A549 treated with Mapracorat at 1 μM for 4 hours (cell line): ENCODE measurements around the gene CFTR. TPM values are rescaled to one million over a fixed set of nuclear protein-coding genes. Genes with fewer than 3 reads are reported as not detected.

Source experiments
- total RNA-seq: library from RNA; stranded (reverse); fragments of 200-300 nt; extraction: Qiagen RNA extraction; gene quantifications from 5 replicates; pipeline ENCODE4 v1.2.3, GENCODE V29; 2022

Gene CFTR
- total RNA-seq: not detected in 5 replicates

DNA sequence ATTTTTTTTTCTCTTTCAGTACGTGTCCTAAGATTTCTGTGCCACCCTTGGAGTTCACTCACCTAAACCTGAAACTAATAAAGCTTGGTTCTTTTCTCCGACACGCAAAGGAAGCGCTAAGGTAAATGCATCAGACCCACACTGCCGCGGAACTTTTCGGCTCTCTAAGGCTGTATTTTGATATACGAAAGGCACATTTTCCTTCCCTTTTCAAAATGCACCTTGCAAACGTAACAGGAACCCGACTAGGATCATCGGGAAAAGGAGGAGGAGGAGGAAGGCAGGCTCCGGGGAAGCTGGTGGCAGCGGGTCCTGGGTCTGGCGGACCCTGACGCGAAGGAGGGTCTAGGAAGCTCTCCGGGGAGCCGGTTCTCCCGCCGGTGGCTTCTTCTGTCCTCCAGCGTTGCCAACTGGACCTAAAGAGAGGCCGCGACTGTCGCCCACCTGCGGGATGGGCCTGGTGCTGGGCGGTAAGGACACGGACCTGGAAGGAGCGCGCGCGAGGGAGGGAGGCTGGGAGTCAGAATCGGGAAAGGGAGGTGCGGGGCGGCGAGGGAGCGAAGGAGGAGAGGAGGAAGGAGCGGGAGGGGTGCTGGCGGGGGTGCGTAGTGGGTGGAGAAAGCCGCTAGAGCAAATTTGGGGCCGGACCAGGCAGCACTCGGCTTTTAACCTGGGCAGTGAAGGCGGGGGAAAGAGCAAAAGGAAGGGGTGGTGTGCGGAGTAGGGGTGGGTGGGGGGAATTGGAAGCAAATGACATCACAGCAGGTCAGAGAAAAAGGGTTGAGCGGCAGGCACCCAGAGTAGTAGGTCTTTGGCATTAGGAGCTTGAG lies at the start of gene CFTR:
Gene CFTR (plus strand): TSS at position 801 of the 830 bp plus-strand sequence. CDS start 70 bp downstream, outside the sequence.

Other genes starting within 250 kb of the CFTR start
- gene WNT2, start 157.0 kb upstream of the CFTR start, total RNA-seq: not detected in 5 replicates
- gene ASZ1, start 52.5 kb upstream of the CFTR start, total RNA-seq: not detected in 5 replicates